HG03039 (cell line): Measurements from ENCODE around the gene SOX10.

Experiments
- ATAC-seq: cut with Tn5 transposase; IDR thresholded peaks from one replicate; pipeline ENCODE4 v1.9.1; 2021; ENCODE audit warnings: mild to moderate bottlenecking, moderate library complexity; ENCODE audit not compliant: unreplicated experiment

SOX10 gene

GRCh38 chr22:37983860-37984791 lies at the start of gene SOX10:
Gene SOX10, minus strand, starts transcription at chr22:37984555. Its CDS starts 771 bp downstream, at chr22:37983784.
- ATAC-seq, result no peak

GRCh38 chr22:38033522-38034277 lies 49.3 kb upstream of the SOX10 start:
- no peak for ATAC-seq

- ATAC-seq, result no peak
These were observed 48.5 kb upstream of the SOX10 start for GRCh38 chr22:38032681-38033521.

- no peak for ATAC-seq
These were observed 47.1 kb upstream of the SOX10 start for GRCh38 chr22:38031491-38031890.

GRCh38 chr22:38030311-38031133 lies 46.2 kb upstream of the SOX10 start:
- no peak for ATAC-seq

GRCh38 chr22:38029901-38030300 lies 45.5 kb upstream of the SOX10 start:
- ATAC-seq, result no peak

- no peak for ATAC-seq
These were observed 45.0 kb upstream of the SOX10 start for GRCh38 chr22:38029370-38029769.

GRCh38 chr22:38028344-38029130 lies 44.2 kb upstream of the SOX10 start:
- ATAC-seq, result no peak

- no peak for ATAC-seq
These were observed 43.1 kb upstream of the SOX10 start for GRCh38 chr22:38027487-38027886.

GRCh38 chr22:38026130-38027111 lies 42.1 kb upstream of the SOX10 start:
- no peak for ATAC-seq

- no peak for ATAC-seq
These were observed 41.2 kb upstream of the SOX10 start for GRCh38 chr22:38025514-38025913.

GRCh38 chr22:38023045-38023444 lies 38.7 kb upstream of the SOX10 start:
- no peak for ATAC-seq

GRCh38 chr22:38021206-38021605 lies 36.9 kb upstream of the SOX10 start:
- no peak for ATAC-seq

- no peak for ATAC-seq
These were observed 34.8 kb upstream of the SOX10 start for GRCh38 chr22:38018938-38019827.

GRCh38 chr22:38017939-38018885 lies 33.9 kb upstream of the SOX10 start:
- ATAC-seq, result no peak

- ATAC-seq, result no peak
These were observed 33.0 kb upstream of the SOX10 start for GRCh38 chr22:38017272-38017920.
